Neural cell (in vitro differentiated cells): Measurements from ENCODE around the gene CACNG6. TPM values are rescaled to one million over a fixed set of nuclear protein-coding genes. Genes with fewer than 3 reads are reported as not detected.

ENCODE experiments used
- H2AFZ ChIP-seq: fragments of 200-600, 300-800 bp; sonication (generic), shearing (Covaris generic); 2 replicates; pipeline ENCODE4 v1.6.0; 2014; ENCODE audit warnings: low read depth, mild to moderate bottlenecking, antibody characterized with exemption, low read length, moderate library complexity
- H3F3A ChIP-seq: fragments of 200-600 bp; shearing (Covaris generic); 2 replicates; pipeline ENCODE4 v1.6.1; 2016; ENCODE audit warnings: mild to moderate bottlenecking, moderate library complexity, mixed read lengths, antibody characterized with exemption, low read length; ENCODE audit not compliant: insufficient read depth, poor library complexity, severe bottlenecking
- H3K27ac ChIP-seq: fragments of 200-600, 300-800 bp; sonication (generic), shearing (Covaris generic); 2 replicates; pipeline ENCODE4 v1.5.1; 2014; ENCODE audit warnings: mild to moderate bottlenecking, low read length, moderate library complexity
- H3K27me3 ChIP-seq: fragments of 300-800, 200-600 bp; sonication (generic), shearing (Covaris generic); 2 replicates; pipeline ENCODE4 v1.6.0; 2014; ENCODE audit warnings: mild to moderate bottlenecking, low read depth, low read length, moderate library complexity; ENCODE audit not compliant: insufficient read depth
- H3K36me3 ChIP-seq: fragments of 300-800, 200-600 bp; sonication (generic), shearing (Covaris generic); 2 replicates; pipeline ENCODE4 v1.5.1; 2014; ENCODE audit warnings: mild to moderate bottlenecking, antibody characterized with exemption, low read length, moderate library complexity; ENCODE audit not compliant: insufficient read depth
- H3K4me2 ChIP-seq: fragments of 300-800, 200-600 bp; sonication (generic), shearing (Covaris generic); 2 replicates; pipeline ENCODE4 v1.6.0; 2014; ENCODE audit warnings: mild to moderate bottlenecking, low read length
- H3K4me3 ChIP-seq: fragments of 300-800, 200-600 bp; sonication (generic), shearing (Covaris generic); 2 replicates; pipeline ENCODE4 v1.5.1; 2014; ENCODE audit warnings: mild to moderate bottlenecking, low read length, moderate library complexity
- H3K79me2 ChIP-seq: fragments of 200-600 bp; shearing (Covaris generic); replicated peaks from 2 replicates; pipeline ENCODE4 v1.6.0; 2014; ENCODE audit warnings: mild to moderate bottlenecking, low read length, moderate library complexity; ENCODE audit not compliant: insufficient read depth
- H3K9ac ChIP-seq: fragments of 300-800, 200-600 bp; sonication (generic), shearing (Covaris generic); 2 replicates; pipeline ENCODE4 v1.6.1; 2016; ENCODE audit warnings: mild to moderate bottlenecking, low read length, mixed read lengths
- H3K9me2 ChIP-seq: fragments of 200-600 bp; shearing (Covaris generic); 2 replicates; pipeline ENCODE4 v1.6.1; 2016; ENCODE audit warnings: mild to moderate bottlenecking, low read length, mixed read lengths; ENCODE audit not compliant: insufficient read depth
- H3K9me3 ChIP-seq: fragments of 200-600, 300-800 bp; sonication (generic), shearing (Covaris generic); 2 replicates; pipeline ENCODE4 v1.6.1; 2016; ENCODE audit warnings: mild to moderate bottlenecking, mixed run types, low read length, moderate library complexity, mixed read lengths
- H4K20me1 ChIP-seq: fragments of 200-600 bp; shearing (Covaris generic); 2 replicates; pipeline ENCODE4 v1.6.1; 2016; ENCODE audit warnings: mild to moderate bottlenecking, mixed run types; ENCODE audit not compliant: insufficient read depth
- EP300 ChIP-seq: fragments of 450-650 bp; conservative IDR thresholded peaks from 2 replicates; pipeline ENCODE4 v1.6.1; 2014; ENCODE audit warnings: antibody characterized with exemption, mild to moderate bottlenecking, moderate library complexity; ENCODE audit not compliant: poor library complexity, severe bottlenecking
- EZH2 ChIP-seq: fragments of 200-600, 300-800 bp; shearing (Covaris generic), sonication (generic); IDR thresholded peaks from 2 replicates; pipeline ENCODE4 v1.6.1; 2014; ENCODE audit warnings: antibody characterized with exemption, low read length, borderline replicate concordance, mild to moderate bottlenecking; ENCODE audit not compliant: insufficient read depth, poor library complexity, severe bottlenecking
- MXI1 ChIP-seq: fragments of 450-650 bp; conservative IDR thresholded peaks from 2 replicates; pipeline ENCODE4 v1.6.1; 2014; ENCODE audit warnings: antibody characterized with exemption, mild to moderate bottlenecking; ENCODE audit not compliant: poor library complexity, severe bottlenecking
- POLR2AphosphoS5 ChIP-seq: IDR thresholded peaks from 2 replicates; pipeline ENCODE4 v1.6.1; 2012
- RAD21 ChIP-seq: fragments of 450-650 bp; conservative IDR thresholded peaks from 2 replicates; pipeline ENCODE4 v1.6.1; 2014; ENCODE audit warnings: antibody characterized with exemption, mild to moderate bottlenecking, moderate library complexity
- SMC3 ChIP-seq: fragments of 450-650 bp; conservative IDR thresholded peaks from 2 replicates; pipeline ENCODE4 v1.6.1; 2014; ENCODE audit warnings: antibody characterized with exemption, mild to moderate bottlenecking, moderate library complexity; ENCODE audit not compliant: poor library complexity
- TAF1 ChIP-seq: IDR thresholded peaks from 2 replicates; pipeline ENCODE4 v1.6.1; 2012; ENCODE audit warnings: low read depth
- polyA plus RNA-seq: library from polyadenylated mRNA; depleted of rRNA; stranded (reverse); fragments of >200 nt; gene quantifications from 2 replicates; pipeline ENCODE4 v1.2.3, GENCODE V29; 2014
- TF ChIP-seq, protein P1 (sequence below): fragments of 450-650 bp; IDR thresholded peaks from 2 replicates; pipeline ENCODE4 v1.5.1; 2014; ENCODE audit warnings: antibody characterized with exemption, mild to moderate bottlenecking, moderate library complexity; ENCODE audit not compliant: poor library complexity, severe bottlenecking
- TF ChIP-seq, protein P2 (sequence below): IDR thresholded peaks from 2 replicates; pipeline ENCODE4 v1.6.1; 2012; ENCODE audit warnings: borderline replicate concordance

CACNG6 gene
- polyA plus RNA-seq, 1 donor from 2014 or later, result 0.28 TPM

DNA sequence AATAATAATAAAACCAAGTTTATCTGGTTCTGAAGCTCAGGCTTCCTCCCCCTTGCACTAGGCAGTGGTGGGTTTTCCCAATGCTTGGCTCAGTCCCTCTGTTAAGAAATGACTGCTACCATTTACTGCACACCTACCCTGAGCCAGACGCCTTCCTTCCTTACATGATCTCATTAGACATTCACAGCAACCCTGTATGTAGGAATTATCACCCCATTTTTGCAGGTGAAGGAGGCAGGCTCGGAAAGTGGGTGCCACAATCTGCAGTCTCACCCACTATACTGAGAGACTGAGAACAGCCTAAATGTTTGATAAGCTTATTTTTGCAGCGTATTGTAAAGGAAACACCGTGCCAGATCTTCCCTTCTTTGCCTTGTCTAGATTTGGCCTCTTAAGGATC lies 47.0 kb upstream of the CACNG6 start:
- H3K27me3 ChIP-seq, result no peaks in the 10 kb centered on the region
- no peaks in the 10 kb centered on the region for H3F3A ChIP-seq
- H3K36me3 ChIP-seq, result no peaks in the 10 kb centered on the region
- no peak overlapping the region for H3K4me3 ChIP-seq
- no peak overlapping the region for H3K27ac ChIP-seq
- no peaks in the 10 kb centered on the region for H3K9me2 ChIP-seq
- H3K79me2 ChIP-seq, result no peaks in the 10 kb centered on the region
- TF ChIP-seq SMC3, result no peak
- TF ChIP-seq, protein P1, sequence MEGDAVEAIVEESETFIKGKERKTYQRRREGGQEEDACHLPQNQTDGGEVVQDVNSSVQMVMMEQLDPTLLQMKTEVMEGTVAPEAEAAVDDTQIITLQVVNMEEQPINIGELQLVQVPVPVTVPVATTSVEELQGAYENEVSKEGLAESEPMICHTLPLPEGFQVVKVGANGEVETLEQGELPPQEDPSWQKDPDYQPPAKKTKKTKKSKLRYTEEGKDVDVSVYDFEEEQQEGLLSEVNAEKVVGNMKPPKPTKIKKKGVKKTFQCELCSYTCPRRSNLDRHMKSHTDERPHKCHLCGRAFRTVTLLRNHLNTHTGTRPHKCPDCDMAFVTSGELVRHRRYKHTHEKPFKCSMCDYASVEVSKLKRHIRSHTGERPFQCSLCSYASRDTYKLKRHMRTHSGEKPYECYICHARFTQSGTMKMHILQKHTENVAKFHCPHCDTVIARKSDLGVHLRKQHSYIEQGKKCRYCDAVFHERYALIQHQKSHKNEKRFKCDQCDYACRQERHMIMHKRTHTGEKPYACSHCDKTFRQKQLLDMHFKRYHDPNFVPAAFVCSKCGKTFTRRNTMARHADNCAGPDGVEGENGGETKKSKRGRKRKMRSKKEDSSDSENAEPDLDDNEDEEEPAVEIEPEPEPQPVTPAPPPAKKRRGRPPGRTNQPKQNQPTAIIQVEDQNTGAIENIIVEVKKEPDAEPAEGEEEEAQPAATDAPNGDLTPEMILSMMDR, result no peak
- no peak for TF ChIP-seq RAD21
- TF ChIP-seq MXI1, result no peak
- H2AFZ ChIP-seq, result no peak overlapping the region
- H3K9ac ChIP-seq, result no peak overlapping the region
- H3K4me2 ChIP-seq, result no peak overlapping the region
- peaks cover 1% of the 10 kb centered on the region for H3K9me3 ChIP-seq
- no peaks in the 10 kb centered on the region for H4K20me1 ChIP-seq

DNA sequence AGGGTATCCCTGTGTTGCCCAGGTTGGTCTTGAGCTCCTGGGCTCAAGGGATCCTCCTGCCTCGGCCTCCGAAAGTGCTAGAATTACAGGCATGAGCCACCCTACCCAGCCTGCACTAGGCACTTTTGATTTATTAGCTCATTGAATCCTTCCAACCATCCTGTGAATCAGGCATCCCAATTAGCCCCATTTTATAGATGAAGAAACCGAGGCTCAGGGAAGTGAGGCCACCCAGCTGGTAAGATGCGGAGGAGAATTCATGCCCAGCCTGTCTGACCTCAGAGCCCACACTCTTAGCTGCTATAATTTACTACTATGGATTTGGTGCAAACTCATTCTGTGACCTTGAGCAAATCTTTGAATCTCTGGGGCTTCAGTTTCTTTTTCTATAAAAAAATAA lies 46.5 kb upstream of the CACNG6 start:
- H3K36me3 ChIP-seq, result no peaks in the 10 kb centered on the region
- no peaks in the 10 kb centered on the region for H4K20me1 ChIP-seq
- H3F3A ChIP-seq, result no peaks in the 10 kb centered on the region
- no peak overlapping the region for H2AFZ ChIP-seq
- no peaks in the 10 kb centered on the region for H3K27me3 ChIP-seq
- H3K4me2 ChIP-seq, result no peak overlapping the region
- H3K4me3 ChIP-seq, result no peak overlapping the region
- no peak overlapping the region for H3K27ac ChIP-seq
- H3K9me2 ChIP-seq, result no peaks in the 10 kb centered on the region
- H3K9me3 ChIP-seq, result no peaks in the 10 kb centered on the region
- no peak for TF ChIP-seq EZH2
- TF ChIP-seq TAF1, result no peak
- TF ChIP-seq, protein P1, result no peak
- TF ChIP-seq POLR2AphosphoS5, result no peak
- H3K79me2 ChIP-seq, result no peaks in the 10 kb centered on the region
- no peak overlapping the region for H3K9ac ChIP-seq

DNA sequence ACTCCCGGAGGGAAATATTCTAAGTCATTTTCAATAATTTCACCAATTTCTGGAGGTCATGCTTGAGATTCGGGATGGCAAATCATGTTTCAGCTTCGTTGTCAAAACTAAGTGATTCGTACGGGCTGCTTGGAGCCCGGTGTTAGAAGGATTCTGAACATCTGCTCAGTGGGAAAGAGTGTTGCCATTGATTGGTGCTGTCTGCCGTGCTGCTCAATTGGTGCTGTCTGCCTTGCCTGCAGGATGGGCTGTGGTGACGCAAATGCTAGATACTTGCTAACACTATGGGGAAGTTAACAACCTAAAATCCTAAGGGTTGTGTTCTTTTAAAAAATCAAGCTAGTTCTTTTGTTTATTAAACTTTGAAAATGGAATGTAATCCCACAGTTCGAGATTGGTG lies 46.0 kb upstream of the CACNG6 start:
- no peak overlapping the region for H3K4me3 ChIP-seq
- H3K27me3 ChIP-seq, result no peaks in the 10 kb centered on the region
- H3K9ac ChIP-seq, result no peak overlapping the region

More for the DNA sequence above, 46.0 kb upstream of the CACNG6 start:
- no peaks in the 10 kb centered on the region for H3K36me3 ChIP-seq
- no peak overlapping the region for H3K4me2 ChIP-seq
- H3K27ac ChIP-seq, result no peak overlapping the region
- H3K79me2 ChIP-seq, result no peaks in the 10 kb centered on the region
- no peaks in the 10 kb centered on the region for H4K20me1 ChIP-seq
- H3K9me2 ChIP-seq, result no peaks in the 10 kb centered on the region
- TF ChIP-seq MXI1 (no peak), POLR2AphosphoS5 (no peak), SMC3 (no peak), EZH2 (no peak), EP300 (no peak), RAD21 (no peak), TAF1 (no peak)
- TF ChIP-seq, protein P2, sequence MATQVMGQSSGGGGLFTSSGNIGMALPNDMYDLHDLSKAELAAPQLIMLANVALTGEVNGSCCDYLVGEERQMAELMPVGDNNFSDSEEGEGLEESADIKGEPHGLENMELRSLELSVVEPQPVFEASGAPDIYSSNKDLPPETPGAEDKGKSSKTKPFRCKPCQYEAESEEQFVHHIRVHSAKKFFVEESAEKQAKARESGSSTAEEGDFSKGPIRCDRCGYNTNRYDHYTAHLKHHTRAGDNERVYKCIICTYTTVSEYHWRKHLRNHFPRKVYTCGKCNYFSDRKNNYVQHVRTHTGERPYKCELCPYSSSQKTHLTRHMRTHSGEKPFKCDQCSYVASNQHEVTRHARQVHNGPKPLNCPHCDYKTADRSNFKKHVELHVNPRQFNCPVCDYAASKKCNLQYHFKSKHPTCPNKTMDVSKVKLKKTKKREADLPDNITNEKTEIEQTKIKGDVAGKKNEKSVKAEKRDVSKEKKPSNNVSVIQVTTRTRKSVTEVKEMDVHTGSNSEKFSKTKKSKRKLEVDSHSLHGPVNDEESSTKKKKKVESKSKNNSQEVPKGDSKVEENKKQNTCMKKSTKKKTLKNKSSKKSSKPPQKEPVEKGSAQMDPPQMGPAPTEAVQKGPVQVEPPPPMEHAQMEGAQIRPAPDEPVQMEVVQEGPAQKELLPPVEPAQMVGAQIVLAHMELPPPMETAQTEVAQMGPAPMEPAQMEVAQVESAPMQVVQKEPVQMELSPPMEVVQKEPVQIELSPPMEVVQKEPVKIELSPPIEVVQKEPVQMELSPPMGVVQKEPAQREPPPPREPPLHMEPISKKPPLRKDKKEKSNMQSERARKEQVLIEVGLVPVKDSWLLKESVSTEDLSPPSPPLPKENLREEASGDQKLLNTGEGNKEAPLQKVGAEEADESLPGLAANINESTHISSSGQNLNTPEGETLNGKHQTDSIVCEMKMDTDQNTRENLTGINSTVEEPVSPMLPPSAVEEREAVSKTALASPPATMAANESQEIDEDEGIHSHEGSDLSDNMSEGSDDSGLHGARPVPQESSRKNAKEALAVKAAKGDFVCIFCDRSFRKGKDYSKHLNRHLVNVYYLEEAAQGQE, result no peak
- TF ChIP-seq, protein P1, result no peak
- no peaks in the 10 kb centered on the region for H3F3A ChIP-seq
- H3K9me3 ChIP-seq, result no peaks in the 10 kb centered on the region
- H2AFZ ChIP-seq, result no peak overlapping the region
